Kidney (tissue), 22 donors: ENCODE data around the gene ZNF143. TPM values are rescaled to one million over a fixed set of nuclear protein-coding genes. Genes with fewer than 3 reads are reported as not detected.

ENCODE experiments used
- DNase-seq, 5 donors: peaks; one replicate each; pipeline ENCODE4 v3.0.0-alpha.2; 2013 to 2020
- FAIRE-seq: peaks from 2 replicates; lab custom pipeline; 2012; peaks lifted over from hg19 to GRCh38; lab: Jason Lieb, UNC
- H3K27ac ChIP-seq, 2 donors: one replicate each; pipeline ENCODE4 v1.7.0; 2013; ENCODE audit warnings: low read depth in 2 of 2, low read length in 2 of 2, inconsistent platforms in 1 of 2
- H3K27me3 ChIP-seq: one replicate; pipeline ENCODE4 v1.7.1; 2013; ENCODE audit warnings: low read length, inconsistent platforms; ENCODE audit not compliant: control insufficient read depth, insufficient read depth
- H3K36me3 ChIP-seq, 3 donors: one replicate each; pipeline versions ENCODE4 v1.7.0 to v1.7.1; 2013; ENCODE audit warnings: low read length in 3 of 3, control low read depth in 1 of 3, inconsistent platforms in 1 of 3; ENCODE audit not compliant: insufficient read depth in 3 of 3, control insufficient read depth in 2 of 3
- H3K4me1 ChIP-seq, 3 donors: one replicate each; pipeline versions ENCODE4 v1.7.0 to v1.7.1; 2013; ENCODE audit warnings: low read length in 3 of 3, inconsistent platforms in 1 of 3, low read depth in 1 of 3; ENCODE audit not compliant: control insufficient read depth in 2 of 3, insufficient read depth in 2 of 3
- H3K4me3 ChIP-seq, 3 donors: one replicate each; pipeline versions ENCODE4 v1.7.0 to v1.8.1; 2013; ENCODE audit warnings: low read length in 3 of 3, control low read depth in 1 of 3, inconsistent platforms in 1 of 3
- H3K9ac ChIP-seq, 3 donors: one replicate each; pipeline versions ENCODE4 v1.7.0 to v1.7.1; 2013; ENCODE audit warnings: low read length in 3 of 3, control low read depth in 1 of 3, inconsistent platforms in 1 of 3
- H3K9me3 ChIP-seq, 3 donors: one replicate each; pipeline versions ENCODE4 v1.7.0 to v1.7.1; 2013; ENCODE audit warnings: low read length in 3 of 3, control low read depth in 1 of 3, inconsistent platforms in 1 of 3; ENCODE audit not compliant: control insufficient read depth in 2 of 3, insufficient read depth in 1 of 3
- CTCF ChIP-seq: IDR thresholded peaks from 3 replicates; pipeline ENCODE4 v1.5.1; 2012; ENCODE audit warnings: mild to moderate bottlenecking, moderate library complexity, borderline replicate concordance; ENCODE audit not compliant: insufficient read depth; ENCODE audit errors: extremely low read depth
- intact Hi-C: fragments of 100-400 bp; cut with DNase I; formaldehyde crosslinking; loops from one replicate; pipeline ENCODE4 v1.11.1; 2022
- long read RNA-seq, 10 donors: library from polyadenylated mRNA in 1 of 10; unstranded in 1 of 10; transcript quantifications; one replicate each; pipeline ENCODE4 v2.0.0 and lab custom pipeline, GENCODE V29; 2021 to 2026
- polyA plus RNA-seq: library from polyadenylated mRNA; stranded (reverse); fragments of 350-450 nt; fragmentation: Illumina TruSeq; extraction: RNeasy Lipid Tissue Mini Kit (QIAGEN cat#74804); gene quantifications from one replicate; pipeline ENCODE4 v1.2.3, GENCODE V29; 2014; ENCODE audit warnings: low read depth, low replicate concordance; ENCODE audit not compliant: insufficient read depth
- total RNA-seq: library from RNA; stranded (reverse); fragmentation: NEBNext Ultra II Directional; extraction: Animal tissue kit (Norgen Biotek cat#: 25700); gene quantifications from one replicate; pipeline ENCODE4 v1.2.1, GENCODE V29; 2021
- donor health status: control.
- donor health status: control.
- donor health status: control.
- donor health status: control.
- donor health status: control.
- donor health status: DM: yes; HTN: yes; CAD: no.
- donor health status: Normal renal cell carcinoma (clear cell type).

ZNF143 gene
- total RNA-seq = 30.3 TPM
- polyA plus RNA-seq = 8.6 TPM
- long read RNA-seq, donor 1, partial matches to known transcripts = 0 of 3 reads
- long read RNA-seq, donor 1, other reads (novel, unspliced or antisense) = 0 of 3 reads
- long read RNA-seq, donor 2, partial matches to known transcripts = 0 of 2 reads
- long read RNA-seq, donor 2, other reads (novel, unspliced or antisense) = 0 of 2 reads
- long read RNA-seq, donor 3, partial matches to known transcripts = 0 of 2 reads
- long read RNA-seq, donor 3, other reads (novel, unspliced or antisense) = 0 of 2 reads
- long read RNA-seq, donor 4, partial matches to known transcripts = 0 of 2 reads
- long read RNA-seq, donor 4, other reads (novel, unspliced or antisense) = 0 of 2 reads
- long read RNA-seq, donor 5 = 0 reads
- long read RNA-seq, donor 6, partial matches to known transcripts = 0 of 4 reads
- long read RNA-seq, donor 6, other reads (novel, unspliced or antisense) = 0 of 4 reads
- long read RNA-seq, donor 7, transcript ZNF143-203 (16 exons, 2,947 nt) = major isoform, 10 of 14 reads
- long read RNA-seq, donor 7, partial matches to known transcripts = 0 of 14 reads
- long read RNA-seq, donor 7, other reads (novel, unspliced or antisense) = 4 of 14 reads
- long read RNA-seq, donor 8, partial matches to known transcripts = 0 of 3 reads
- long read RNA-seq, donor 8, other reads (novel, unspliced or antisense) = 0 of 3 reads
- long read RNA-seq, donor 9, partial matches to known transcripts = 0 of 1 reads
- long read RNA-seq, donor 9, other reads (novel, unspliced or antisense) = 0 of 1 reads
- long read RNA-seq, donor 10, partial matches to known transcripts = 0 of 1 reads
- long read RNA-seq, donor 10, other reads (novel, unspliced or antisense) = 0 of 1 reads

- Histone ChIP-seq H3K9ac (peak within 1 kb of the TSS; percentile 95 to 100 (median 99)), H3K36me3 (no peaks in the 10 kb centered on the region), H3K27me3 (no peaks in the 10 kb centered on the region), H3K9me3 (no peaks in the 10 kb centered on the region), H3K27ac (peak within 1 kb of the TSS; percentile 96 to 99), H3K4me3 (peak within 1 kb of the TSS; percentile 87 to 99 (median 97)), H3K4me1 (peaks cover 0 to 4% (median 0%) of the 10 kb centered on the region in 3 donors)
- TF ChIP-seq CTCF = peak; percentile 52
- peak; percentile 100 for DNase-seq
- FAIRE-seq = peak; percentile 98
- intact Hi-C loops = no loop called here
Observed at GRCh38 chr11:9460322-9461062, at the start of gene ZNF143. Gene ZNF143 (plus strand): TSS chr11:9461012. CDS start chr11:9471309, 10,297 bp downstream.

- no peak for FAIRE-seq
Observed at GRCh38 chr11:9428706-9429105, 32.1 kb upstream of the ZNF143 start.

DNA sequence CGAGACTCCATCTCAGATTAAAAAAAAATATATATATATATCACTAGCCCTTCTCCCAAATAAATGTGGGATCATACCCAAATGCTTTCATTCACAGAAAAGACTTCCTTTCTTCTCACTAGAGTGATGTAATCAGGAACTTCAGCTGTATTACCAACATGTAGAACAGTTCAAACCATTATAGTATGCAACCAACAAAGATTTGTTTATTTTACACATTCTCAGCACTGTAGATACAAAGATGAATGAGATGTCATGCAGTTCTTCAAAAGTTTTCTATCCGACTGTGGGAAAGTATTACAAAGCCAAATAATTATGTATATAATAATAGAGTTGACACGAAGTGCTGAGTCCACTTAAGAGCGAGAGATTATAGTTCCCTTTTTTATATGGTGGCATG, 22.2 kb upstream of the ZNF143 start:
- intact Hi-C loops = no loop called here
- no peak overlapping the region for H3K9ac ChIP-seq
- no peaks in the 10 kb centered on the region for H3K9me3 ChIP-seq
- no peaks in the 10 kb centered on the region for H3K4me1 ChIP-seq
- no peak for TF ChIP-seq CTCF
- DNase-seq = no peak
- peaks cover 11 to 57% (median 22%) of the 10 kb centered on the region in 3 donors for H3K36me3 ChIP-seq
- no peak overlapping the region for H3K27ac ChIP-seq
- no peak overlapping the region for H3K4me3 ChIP-seq
- no peaks in the 10 kb centered on the region for H3K27me3 ChIP-seq
- no peak for FAIRE-seq

More at GRCh38 chr11:9428706-9429105, 32.1 kb upstream of the ZNF143 start:
- no peak for TF ChIP-seq CTCF
- intact Hi-C loops = no loop called here
- H3K9ac ChIP-seq = no peak overlapping the region
- no peaks in the 10 kb centered on the region for H3K9me3 ChIP-seq
- H3K36me3 ChIP-seq = peaks cover 3 to 45% (median 23%) of the 10 kb centered on the region in 3 donors
- DNase-seq = no peak
- no peak overlapping the region for H3K4me3 ChIP-seq
- no peaks in the 10 kb centered on the region for H3K27me3 ChIP-seq
- no peaks in the 10 kb centered on the region for H3K4me1 ChIP-seq
- H3K27ac ChIP-seq = no peak overlapping the region
